IMR-90 (cell line): ENCODE results near the gene STXBP6. TPM values are rescaled to one million over a fixed set of nuclear protein-coding genes. Genes with fewer than 3 reads are reported as not detected.

Experiments
- ATAC-seq: fragments of 200-7000 bp; cut with Tn5 transposase; 2 replicates; pipeline ENCODE4 v1.9.1; 2020; ENCODE audit warnings: low read depth, mild to moderate bottlenecking, moderate library complexity
- BruUV-seq: library from RNA; stranded (reverse); fragments of 400-500 nt; replicated peaks from 2 replicates; lab custom pipeline; 2021; lab: Mats Ljungman, UMichigan
- CTCF ChIA-PET: fragments of 300-600 bp; formaldehyde crosslinking; extraction: SDS; loops from one replicate; lab custom pipeline; 2021; ENCODE audit warnings: antibody characterized with exemption; lab: Yijun Ruan, JAX
- POLR2A ChIA-PET: fragments of 300-600 bp; sonication (Branson Sonifier 250); formaldehyde crosslinking; loops from one replicate; lab custom pipeline; 2022; ENCODE audit warnings: antibody characterized with exemption; ENCODE audit not compliant: unreplicated experiment; lab: Charles Lee
- DNase-seq: peaks from one replicate; pipeline ENCODE4 v3.0.0; 2013
- H2AFZ ChIP-seq: replicated peaks from 2 replicates; pipeline ENCODE3; 2013; ENCODE audit warnings: low read length, mild to moderate bottlenecking; ENCODE audit not compliant: poor library complexity
- H2AK5ac ChIP-seq: 2 replicates; pipeline ENCODE4 v1.6.1; 2013; ENCODE audit warnings: low read depth, low read length, inconsistent platforms
- H2AK9ac ChIP-seq: replicated peaks from 2 replicates; pipeline ENCODE3; 2013; ENCODE audit warnings: mild to moderate bottlenecking, low read depth, low read length, moderate library complexity; ENCODE audit not compliant: poor library complexity
- H2BK120ac ChIP-seq: 2 replicates; pipeline ENCODE4 v1.6.1; 2013; ENCODE audit warnings: low read depth, low read length, inconsistent platforms
- H2BK15ac ChIP-seq: 3 replicates; pipeline ENCODE4 v1.6.1; 2013; ENCODE audit warnings: low read depth, low read length, inconsistent platforms
- H2BK20ac ChIP-seq: 2 replicates; pipeline ENCODE4 v1.6.1; 2013; ENCODE audit warnings: low read depth, mild to moderate bottlenecking, inconsistent platforms, low read length, moderate library complexity
- H2BK5ac ChIP-seq: 2 replicates; pipeline ENCODE4 v1.6.1; 2013; ENCODE audit warnings: mild to moderate bottlenecking, low read depth, low read length, inconsistent platforms; ENCODE audit not compliant: poor library complexity, severe bottlenecking
- H3K14ac ChIP-seq: replicated peaks from 2 replicates; pipeline ENCODE4 v1.6.1; 2013; ENCODE audit warnings: low read depth, low read length, inconsistent platforms
- H3K18ac ChIP-seq: 2 replicates; pipeline ENCODE4 v1.6.1; 2013; ENCODE audit warnings: low read depth, low read length, control low read depth
- H3K23ac ChIP-seq: 2 replicates; pipeline ENCODE4 v1.6.1; 2013; ENCODE audit warnings: low read depth, low read length, inconsistent platforms
- H3K27ac ChIP-seq: 2 replicates; pipeline ENCODE4 v1.5.1; 2013; ENCODE audit warnings: mild to moderate bottlenecking, control low read depth, low read length; ENCODE audit not compliant: insufficient read depth
- H3K27me3 ChIP-seq: 2 replicates; pipeline ENCODE4 v1.6.1; 2013; ENCODE audit warnings: low read length; ENCODE audit not compliant: control insufficient read depth, insufficient read depth
- H3K36me3 ChIP-seq: 2 replicates; pipeline ENCODE4 v1.6.1; 2013; ENCODE audit warnings: low read length, mixed read lengths; ENCODE audit not compliant: control insufficient read depth, insufficient read depth
- H3K4ac ChIP-seq: 2 replicates; pipeline ENCODE4 v1.6.1; 2013; ENCODE audit warnings: low read depth, low read length, inconsistent platforms
- H3K4me1 ChIP-seq: 2 replicates; pipeline ENCODE4 v1.6.1; 2013; ENCODE audit warnings: low read length, mixed read lengths; ENCODE audit not compliant: control insufficient read depth, insufficient read depth
- H3K4me2 ChIP-seq: 2 replicates; pipeline ENCODE4 v1.6.1; 2013; ENCODE audit warnings: low read depth, mild to moderate bottlenecking, control low read depth, low read length, moderate library complexity
- H3K4me3 ChIP-seq: 2 replicates; pipeline ENCODE4 v1.5.1; 2013; ENCODE audit warnings: low read depth, mild to moderate bottlenecking, control low read depth, low read length, moderate library complexity; ENCODE audit not compliant: insufficient read depth
- H3K56ac ChIP-seq: 2 replicates; pipeline ENCODE4 v1.6.1; 2013; ENCODE audit warnings: low read length, inconsistent platforms; ENCODE audit not compliant: insufficient read depth; ENCODE audit errors: extremely low read depth
- H3K79me1 ChIP-seq, 2 experiments: 2 replicates each; pipeline ENCODE4 v1.6.1; 2013; ENCODE audit warnings: low read length in 2 of 2, inconsistent platforms in 1 of 2, low read depth in 1 of 2
- H3K9ac ChIP-seq: 2 replicates; pipeline ENCODE4 v1.6.1; 2013; ENCODE audit warnings: low read depth, low read length, control low read depth
- H3K9me1 ChIP-seq: 2 replicates; pipeline ENCODE4 v1.6.1; 2013; ENCODE audit warnings: low read length, inconsistent platforms; ENCODE audit not compliant: insufficient read depth
- H3K9me3 ChIP-seq: 2 replicates; pipeline ENCODE4 v1.6.1; 2013; ENCODE audit warnings: low read length; ENCODE audit not compliant: control insufficient read depth, insufficient read depth
- H4K20me1 ChIP-seq: 2 replicates; pipeline ENCODE4 v1.6.1; 2013; ENCODE audit warnings: low read length, inconsistent platforms; ENCODE audit not compliant: insufficient read depth
- H4K5ac ChIP-seq: 2 replicates; pipeline ENCODE4 v1.6.1; 2013; ENCODE audit warnings: mild to moderate bottlenecking, low read depth, low read length, control low read depth
- H4K8ac ChIP-seq, 2 experiments: 2 replicates each; pipeline ENCODE4 v1.6.1; 2013; ENCODE audit warnings: low read depth in 2 of 2, low read length in 2 of 2, control low read depth in 1 of 2, inconsistent platforms in 1 of 2
- H4K91ac ChIP-seq: 2 replicates; pipeline ENCODE4 v1.6.1; 2013; ENCODE audit warnings: low read depth, low read length, inconsistent platforms; ENCODE audit not compliant: insufficient read depth
- CEBPB ChIP-seq: IDR thresholded peaks from 2 replicates; pipeline ENCODE4 v1.6.1; 2012; ENCODE audit warnings: low read depth, low read length, improper control_type of control experiment
- MAFK ChIP-seq: IDR thresholded peaks from 2 replicates; pipeline ENCODE4 v1.6.1; 2012; ENCODE audit warnings: low read depth, low read length, improper control_type of control experiment
- MAZ ChIP-seq: IDR thresholded peaks from 2 replicates; pipeline ENCODE4 v1.6.1; 2012; ENCODE audit warnings: low read depth, mild to moderate bottlenecking, low read length, improper control_type of control experiment, moderate library complexity, borderline replicate concordance
- NFE2L2 ChIP-seq: fragments of 150-350 bp; IDR thresholded peaks from 2 replicates; pipeline ENCODE4 v1.6.1; 2016; ENCODE audit warnings: low read depth, mild to moderate bottlenecking, low read length
- RCOR1 ChIP-seq: IDR thresholded peaks from 2 replicates; pipeline ENCODE4 v1.6.1; 2012; ENCODE audit warnings: mild to moderate bottlenecking, low read length, improper control_type of control experiment; ENCODE audit not compliant: insufficient replicate concordance
- RFX5 ChIP-seq: IDR thresholded peaks from 2 replicates; pipeline ENCODE4 v1.8.0; 2012; ENCODE audit warnings: low read depth, mild to moderate bottlenecking, low read length, moderate library complexity
- SMC3 ChIP-seq: fragments of 150-350 bp; IDR thresholded peaks from 2 replicates; pipeline ENCODE4 v1.6.1; 2016; ENCODE audit warnings: low read depth, mild to moderate bottlenecking, antibody characterized with exemption, low read length, moderate library complexity
- USF2 ChIP-seq: fragments of 150-350 bp; IDR thresholded peaks from 2 replicates; pipeline ENCODE4 v1.6.1; 2017; ENCODE audit warnings: mild to moderate bottlenecking, antibody characterized with exemption, low read length, low read depth
- WGBS, 2 experiments: methylation state at CpG; one replicate each; pipeline versions ENCODE4 v1.1.5 to v1.1.7; 2013; ENCODE audit warnings: missing lambda C conversion rate in 2 of 2; ENCODE audit not compliant: insufficient read length in 1 of 2; ENCODE audit errors: extremely low coverage in 2 of 2; 5-methylcytosine and 5-hydroxymethylcytosine counted together
- dilution Hi-C: fragments of 300-500 bp; cut with HindIII; formaldehyde crosslinking; loops from one replicate; pipeline ENCODE4 v1.14.3; 2018; ENCODE audit warnings: low sequenced_read_pairs; ENCODE audit not compliant: unreplicated experiment
- in situ Hi-C: fragments of 300-500 bp; cut with MboI; formaldehyde crosslinking; loops from 3 replicates; pipeline ENCODE4 v1.14.3; 2019; ENCODE audit warnings: low sequenced_read_pairs, inconsistent platforms, mixed read lengths
- intact Hi-C: fragments of 100-400 bp; cut with micrococcal nuclease; formaldehyde crosslinking; loops from 2 replicates; pipeline ENCODE4 v1.10.0; 2022
- polyA plus RNA-seq, 3 experiments: library from polyadenylated mRNA; depleted of rRNA; stranded (reverse); fragments of >200 nt; gene quantifications; 2 replicates each; pipeline ENCODE4 v1.2.3, GENCODE V29; 2012; ENCODE audit warnings: low replicate concordance in 1 of 3
- total RNA-seq: library from RNA; depleted of rRNA; stranded (reverse); fragments of >200 nt; gene quantifications from 2 replicates; pipeline ENCODE4 v1.2.3, GENCODE V29; 2012

Gene STXBP6
- total and polyA plus RNA-seq, 2 of the 4 experiments (the other 2 are of a cell fraction), result 14.2 to 14.3 TPM

GRCh38 chr14:24892497-24893051 is 157.4 kb downstream of the STXBP6 start:
- H3K23ac ChIP-seq, result no peak overlapping the region
- ChIA-PET POLR2A (no interaction called here), CTCF (no interaction called here)
- H2AFZ ChIP-seq, result no peak overlapping the region
- no peak overlapping the region for H2BK20ac ChIP-seq
- no peaks in the 10 kb centered on the region for H3K36me3 ChIP-seq
- no peak overlapping the region for H3K18ac ChIP-seq
- no peak overlapping the region for H3K9ac ChIP-seq
- H4K91ac ChIP-seq, result no peak overlapping the region
- 88% methylated on average over 3 of the region's 6 CpGs; no CpG with 5 or more reads in 1 of the 2 experiments for WGBS, 2 experiments
- H3K27ac ChIP-seq, result no peak overlapping the region
- BruUV-seq, result no TSS peak
- in situ Hi-C loops (no loop called here), dilution Hi-C loops (no loop called here), intact Hi-C loops (no loop called here)
- peaks cover 3% of the 10 kb centered on the region; the same call in 1 of the 2 replicates for H3K9me3 ChIP-seq
- H3K4ac ChIP-seq, result no peak overlapping the region
- H2BK15ac ChIP-seq, result no peak overlapping the region
- no peaks in the 10 kb centered on the region for H3K79me1 ChIP-seq
- no peak overlapping the region for H4K5ac ChIP-seq
- no peak overlapping the region for H3K4me3 ChIP-seq
- DNase-seq, result no peak
- no peak overlapping the region for H2BK5ac ChIP-seq
- no peaks in the 10 kb centered on the region for H4K20me1 ChIP-seq
- H3K27me3 ChIP-seq, result no peaks in the 10 kb centered on the region
- H3K9me1 ChIP-seq, result no peaks in the 10 kb centered on the region; the same call in 1 of the 2 replicates
- H2AK5ac ChIP-seq, result no peak overlapping the region
- H4K8ac ChIP-seq, result no peak overlapping the region
- TF ChIP-seq CEBPB, result no peak
- no peak for TF ChIP-seq MAFK
- TF ChIP-seq RCOR1, result no peak
- no peak for TF ChIP-seq NFE2L2
- no peak for TF ChIP-seq RFX5
- TF ChIP-seq USF2, result no peak
- no peak for TF ChIP-seq SMC3
- no peak for TF ChIP-seq MAZ
- ATAC-seq, result no peak
- H2AK9ac ChIP-seq, result no peak overlapping the region
- H3K14ac ChIP-seq, result no peak overlapping the region
- no peaks in the 10 kb centered on the region for H3K4me1 ChIP-seq
- no peak overlapping the region for H3K4me2 ChIP-seq
- H2BK120ac ChIP-seq, result no peak overlapping the region
- no peak overlapping the region for H3K56ac ChIP-seq
